ENCODE measurements around the gene YPEL3. TPM values are rescaled to one million over a fixed set of nuclear protein-coding genes. Genes with fewer than 3 reads are reported as not detected.

YPEL3 gene, protein sequence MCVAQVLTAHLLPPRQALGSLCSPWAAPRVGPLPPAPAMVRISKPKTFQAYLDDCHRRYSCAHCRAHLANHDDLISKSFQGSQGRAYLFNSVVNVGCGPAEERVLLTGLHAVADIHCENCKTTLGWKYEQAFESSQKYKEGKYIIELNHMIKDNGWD
- total RNA-seq: 10 to 100 TPM; 30.6 to 40.9 TPM
- polyA plus RNA-seq (ENCODE audit: insufficient read length in 2 of 2): 100 to 1,000 TPM; 131 to 142 TPM
- long read RNA-seq, donor 1, transcript YPEL3-201 (5 exons, 935 nt): major isoform, 62 of 85 reads
- long read RNA-seq, donor 1, transcript YPEL3-202 (4 exons, 1,588 nt): minor isoform, 13 of 85 reads
- long read RNA-seq, donor 1, transcript YPEL3-210 (5 exons, 371 nt): minor isoform, 5 of 85 reads
- long read RNA-seq, donor 1, partial matches to known transcripts: 0 of 85 reads
- long read RNA-seq, donor 1, other reads (novel, unspliced or antisense): 0 of 85 reads
- long read RNA-seq, donor 2, transcript YPEL3-201 (5 exons, 935 nt): major isoform, 18 of 21 reads
- long read RNA-seq, donor 2, partial matches to known transcripts: 0 of 21 reads
- long read RNA-seq, donor 2, other reads (novel, unspliced or antisense): 0 of 21 reads
- long read RNA-seq, donor 3, transcript YPEL3-201 (5 exons, 935 nt): major isoform, 21 of 22 reads
- long read RNA-seq, donor 3, partial matches to known transcripts: 0 of 22 reads
- long read RNA-seq, donor 3, other reads (novel, unspliced or antisense): 0 of 22 reads
- long read RNA-seq, donor 4, transcript YPEL3-202 (4 exons, 1,588 nt): minor isoform, 6 of 50 reads
- long read RNA-seq, donor 4, transcript YPEL3-201 (5 exons, 935 nt): major isoform, 35 of 50 reads
- long read RNA-seq, donor 4, partial matches to known transcripts: 0 of 50 reads
- long read RNA-seq, donor 4, other reads (novel, unspliced or antisense): 0 of 50 reads

DNA sequence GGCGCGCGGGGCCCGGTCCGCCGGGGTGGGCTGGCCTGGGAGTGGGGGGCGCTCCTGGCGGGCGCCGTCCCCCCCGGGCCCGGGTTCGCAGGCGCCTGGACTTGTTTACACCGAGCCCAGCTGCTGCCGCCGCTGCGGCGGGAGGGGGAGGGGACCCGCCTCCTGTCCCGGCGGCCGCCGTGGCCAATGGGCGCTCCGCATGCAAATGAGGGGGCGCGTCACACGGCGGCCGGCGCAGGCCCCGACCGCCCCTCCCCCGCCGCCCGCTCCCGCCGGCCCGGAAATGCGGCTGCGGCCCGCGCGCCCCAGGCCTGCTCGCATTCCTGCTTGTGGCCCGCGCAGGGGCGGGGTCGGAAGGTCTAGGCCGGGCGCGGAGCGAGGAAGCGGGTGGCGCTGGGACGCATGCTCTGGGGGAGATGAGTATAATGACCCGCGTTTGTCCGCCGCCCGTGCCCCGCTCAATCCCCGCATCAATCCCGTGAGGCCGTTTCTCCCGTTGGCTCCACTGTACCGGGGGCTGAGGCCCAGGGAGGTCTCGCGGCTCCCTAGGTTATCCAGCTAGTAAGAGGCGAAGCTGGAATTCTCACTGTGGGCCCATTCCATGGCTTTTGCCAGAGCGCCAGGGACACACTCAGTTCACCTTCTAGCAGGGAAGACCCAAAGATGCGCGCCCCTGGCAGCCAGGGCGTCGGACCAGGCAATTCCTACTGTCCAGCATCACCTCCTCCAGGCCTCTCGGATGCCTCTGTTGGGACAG, at the start of gene YPEL3:
Gene YPEL3, minus strand, starts transcription at position 109 of the 757 bp plus-strand sequence. CDS start 731 bp downstream, outside the sequence.
- peak in 5 of 6 donors; percentile 63 to 95 (median 83) for DNase-seq (ENCODE audit: low read depth in 4 of 6, low spot score in 6 of 6)
- Histone ChIP-seq H3K36me3 (ENCODE audit: control insufficient read depth, insufficient read depth, low read length) (peaks cover 26% of the 10 kb centered on the region), H3K9me3 (ENCODE audit: control insufficient read depth, insufficient read depth, low read length) (peaks cover 1% of the 10 kb centered on the region), H3K27ac (ENCODE audit: low read depth, low read length) (peak within 1 kb of the TSS; percentile 92), H3K4me1 (ENCODE audit: control insufficient read depth, insufficient read depth, low read length) (peaks cover 40% of the 10 kb centered on the region), H3K27me3 (ENCODE audit: control insufficient read depth, insufficient read depth, low read length) (no peaks in the 10 kb centered on the region), H3K4me3 (ENCODE audit: low read depth, low read length) (peak within 1 kb of the TSS; percentile 67)
- WGBS (ENCODE audit: insufficient coverage): 7% methylated on average over 77 of the region's 77 CpGs

DNA sequence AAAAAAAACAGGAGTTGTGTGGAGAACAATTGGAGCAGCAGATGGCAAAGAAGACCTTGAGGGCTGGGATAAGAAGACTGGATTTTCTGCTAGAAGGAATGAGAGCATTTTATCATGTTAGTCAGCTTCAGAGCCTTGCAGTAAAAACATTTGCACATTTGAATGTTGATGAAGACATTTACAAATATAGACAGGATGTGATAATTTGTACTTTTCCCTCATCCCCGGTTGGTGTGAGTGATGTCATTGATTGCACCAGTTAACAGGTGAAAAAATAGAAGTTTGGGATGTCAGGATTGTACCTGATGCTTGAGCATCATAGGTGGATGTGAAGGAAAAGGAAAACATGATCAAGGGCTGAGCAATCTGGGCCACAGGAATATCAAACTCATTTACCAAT, 49.6 kb upstream of the YPEL3 start:
- H3K36me3 ChIP-seq (ENCODE audit: control insufficient read depth, insufficient read depth, low read length): no peaks in the 10 kb centered on the region
- peaks cover 1% of the 10 kb centered on the region for H3K9me3 ChIP-seq (ENCODE audit: control insufficient read depth, insufficient read depth, low read length)
- H3K27me3 ChIP-seq (ENCODE audit: control insufficient read depth, insufficient read depth, low read length): no peaks in the 10 kb centered on the region
- DNase-seq (ENCODE audit: low read depth in 4 of 6, low spot score in 6 of 6): peak in 1 of 6 donors; percentile 2
- H3K27ac ChIP-seq (ENCODE audit: low read depth, low read length): no peak overlapping the region
- no peaks in the 10 kb centered on the region for H3K4me1 ChIP-seq (ENCODE audit: control insufficient read depth, insufficient read depth, low read length)
- 60% methylated on average over 1 of the region's 1 CpG for WGBS (ENCODE audit: insufficient coverage)
- H3K4me3 ChIP-seq (ENCODE audit: low read depth, low read length): no peak overlapping the region

GRCh38 chr16:30144917-30145316, 48.9 kb upstream of the YPEL3 start:
- no peaks in the 10 kb centered on the region for H3K27me3 ChIP-seq (ENCODE audit: control insufficient read depth, insufficient read depth, low read length)
- H3K36me3 ChIP-seq (ENCODE audit: control insufficient read depth, insufficient read depth, low read length): no peaks in the 10 kb centered on the region
- no peak overlapping the region for H3K27ac ChIP-seq (ENCODE audit: low read depth, low read length)
- no CpG with 5 or more reads among the region's 1 CpG for WGBS (ENCODE audit: insufficient coverage)
- H3K9me3 ChIP-seq (ENCODE audit: control insufficient read depth, insufficient read depth, low read length): peaks cover 1% of the 10 kb centered on the region
- no peak for DNase-seq (ENCODE audit: low read depth in 4 of 6, low spot score in 6 of 6)
- no peak overlapping the region for H3K4me3 ChIP-seq (ENCODE audit: low read depth, low read length)
- no peaks in the 10 kb centered on the region for H3K4me1 ChIP-seq (ENCODE audit: control insufficient read depth, insufficient read depth, low read length)

- H3K27me3 ChIP-seq (ENCODE audit: control insufficient read depth, insufficient read depth, low read length): no peaks in the 10 kb centered on the region
- no peaks in the 10 kb centered on the region for H3K36me3 ChIP-seq (ENCODE audit: control insufficient read depth, insufficient read depth, low read length)
- H3K4me1 ChIP-seq (ENCODE audit: control insufficient read depth, insufficient read depth, low read length): no peaks in the 10 kb centered on the region
- no peak overlapping the region for H3K27ac ChIP-seq (ENCODE audit: low read depth, low read length)
- DNase-seq (ENCODE audit: low read depth in 4 of 6, low spot score in 6 of 6): no peak
- H3K4me3 ChIP-seq (ENCODE audit: low read depth, low read length): no peak overlapping the region
- no peaks in the 10 kb centered on the region for H3K9me3 ChIP-seq (ENCODE audit: control insufficient read depth, insufficient read depth, low read length)
Measured at GRCh38 chr16:30144017-30144416, 48.0 kb upstream of the YPEL3 start.

DNA sequence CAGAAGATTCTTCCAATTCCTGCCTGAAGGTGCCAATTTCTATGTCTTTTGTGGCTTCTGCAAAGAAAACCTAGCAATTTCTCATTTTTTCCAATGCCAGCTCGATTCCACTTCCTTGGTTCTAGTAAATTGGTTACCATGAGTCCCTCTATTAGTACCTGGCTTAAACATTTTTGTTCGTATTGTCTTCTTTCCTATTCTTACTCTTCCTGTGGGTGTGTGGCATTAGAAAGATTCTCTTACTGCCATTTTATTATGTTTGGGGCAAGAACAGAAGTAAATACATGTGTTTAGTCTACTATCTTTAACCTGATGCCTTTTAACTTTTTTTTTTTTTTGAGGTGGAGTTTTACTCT, 47.3 kb upstream of the YPEL3 start:
- Histone ChIP-seq H3K27ac (ENCODE audit: low read depth, low read length) (no peak overlapping the region), H3K36me3 (ENCODE audit: control insufficient read depth, insufficient read depth, low read length) (no peaks in the 10 kb centered on the region), H3K4me3 (ENCODE audit: low read depth, low read length) (no peak overlapping the region), H3K27me3 (ENCODE audit: control insufficient read depth, insufficient read depth, low read length) (no peaks in the 10 kb centered on the region), H3K4me1 (ENCODE audit: control insufficient read depth, insufficient read depth, low read length) (no peaks in the 10 kb centered on the region), H3K9me3 (ENCODE audit: control insufficient read depth, insufficient read depth, low read length) (no peaks in the 10 kb centered on the region)
- no CpG with 5 or more reads among the region's 2 CpGs for WGBS (ENCODE audit: insufficient coverage)
- DNase-seq (ENCODE audit: low read depth in 4 of 6, low spot score in 6 of 6): no peak

GRCh38 chr16:30142672-30143346, 46.8 kb upstream of the YPEL3 start:
- Histone ChIP-seq H3K4me1 (ENCODE audit: control insufficient read depth, insufficient read depth, low read length) (no peaks in the 10 kb centered on the region), H3K4me3 (ENCODE audit: low read depth, low read length) (no peak overlapping the region), H3K27ac (ENCODE audit: low read depth, low read length) (no peak overlapping the region), H3K36me3 (ENCODE audit: control insufficient read depth, insufficient read depth, low read length) (no peaks in the 10 kb centered on the region), H3K9me3 (ENCODE audit: control insufficient read depth, insufficient read depth, low read length) (no peaks in the 10 kb centered on the region), H3K27me3 (ENCODE audit: control insufficient read depth, insufficient read depth, low read length) (no peaks in the 10 kb centered on the region)
- 90% methylated on average over 7 of the region's 13 CpGs for WGBS (ENCODE audit: insufficient coverage)
- no peak for DNase-seq (ENCODE audit: low read depth in 4 of 6, low spot score in 6 of 6)

DNA sequence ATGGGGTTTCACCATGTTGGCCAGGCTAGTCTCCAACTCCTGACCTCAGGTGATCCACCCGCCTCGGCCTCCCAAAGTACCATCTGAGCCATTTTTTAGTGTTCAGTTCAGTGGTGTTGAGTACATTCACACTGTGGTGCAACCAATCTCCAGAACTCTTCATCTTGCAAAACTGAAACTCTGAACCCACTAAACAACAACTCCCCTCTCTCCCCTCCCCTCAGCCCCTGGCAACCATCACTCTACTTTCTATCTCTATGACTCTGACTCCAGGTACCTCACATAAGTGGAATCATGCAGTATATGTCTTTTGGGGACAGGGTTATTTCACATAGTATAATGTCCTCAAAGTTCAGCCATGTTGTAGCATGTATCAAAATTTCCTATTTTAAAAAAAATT, 45.7 kb upstream of the YPEL3 start:
- Histone ChIP-seq H3K27ac (ENCODE audit: low read depth, low read length) (no peak overlapping the region), H3K9me3 (ENCODE audit: control insufficient read depth, insufficient read depth, low read length) (no peaks in the 10 kb centered on the region), H3K36me3 (ENCODE audit: control insufficient read depth, insufficient read depth, low read length) (no peaks in the 10 kb centered on the region), H3K4me1 (ENCODE audit: control insufficient read depth, insufficient read depth, low read length) (no peaks in the 10 kb centered on the region), H3K4me3 (ENCODE audit: low read depth, low read length) (no peak overlapping the region), H3K27me3 (ENCODE audit: control insufficient read depth, insufficient read depth, low read length) (no peaks in the 10 kb centered on the region)
- DNase-seq (ENCODE audit: low read depth in 4 of 6, low spot score in 6 of 6): no peak
- 100% methylated on average over 2 of the region's 2 CpGs for WGBS (ENCODE audit: insufficient coverage)

DNA sequence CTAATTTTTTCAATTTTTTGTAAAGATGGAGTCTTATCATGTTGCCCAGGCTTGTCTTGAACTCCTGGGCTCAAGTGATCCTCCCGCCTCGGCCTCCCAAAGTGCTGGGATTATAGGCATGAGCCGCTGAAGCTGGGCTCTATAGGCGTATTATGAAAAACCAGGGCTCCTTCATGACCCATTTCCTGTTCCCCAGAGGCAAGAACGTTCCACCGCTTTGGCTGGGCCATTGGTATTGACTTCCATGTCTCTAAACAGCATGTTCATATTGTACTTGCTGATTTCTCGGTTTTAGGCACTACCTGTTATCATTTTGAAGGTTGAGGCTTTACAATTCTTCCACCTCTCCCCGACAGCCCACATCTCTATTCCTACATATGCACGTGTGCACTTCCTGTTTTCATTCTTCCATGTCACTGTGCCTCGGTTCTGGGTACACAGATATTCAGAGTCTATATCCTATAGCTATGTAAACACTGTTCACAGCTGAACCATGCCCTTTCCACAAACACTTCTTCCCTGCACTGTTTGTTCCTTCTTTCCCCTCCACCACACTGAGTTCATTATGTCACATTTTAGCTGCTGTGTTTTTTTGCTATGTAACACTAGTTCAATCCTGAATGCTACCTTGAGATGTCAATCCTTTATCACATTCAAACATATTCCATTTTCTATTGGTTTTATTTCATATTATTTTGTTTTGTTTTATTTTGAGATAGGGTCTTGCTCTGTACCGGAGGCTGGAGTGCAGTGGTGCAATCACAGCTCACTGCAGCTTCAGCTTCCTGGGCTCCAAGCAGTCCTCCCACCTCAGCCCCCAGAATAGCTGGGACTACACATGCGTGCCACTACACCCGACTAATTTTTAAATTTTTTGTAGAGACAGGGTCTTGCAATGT, 43.8 kb upstream of the YPEL3 start:
- Histone ChIP-seq H3K27ac (ENCODE audit: low read depth, low read length) (no peak overlapping the region), H3K36me3 (ENCODE audit: control insufficient read depth, insufficient read depth, low read length) (no peaks in the 10 kb centered on the region), H3K9me3 (ENCODE audit: control insufficient read depth, insufficient read depth, low read length) (no peaks in the 10 kb centered on the region), H3K4me3 (ENCODE audit: low read depth, low read length) (no peak overlapping the region), H3K27me3 (ENCODE audit: control insufficient read depth, insufficient read depth, low read length) (no peaks in the 10 kb centered on the region), H3K4me1 (ENCODE audit: control insufficient read depth, insufficient read depth, low read length) (no peaks in the 10 kb centered on the region)
- 68% methylated on average over 11 of the region's 13 CpGs for WGBS (ENCODE audit: insufficient coverage)
- no peak for DNase-seq (ENCODE audit: low read depth in 4 of 6, low spot score in 6 of 6)
